Thyroid gland (tissue), 4 donors: ENCODE results near the gene ZNF525.

ENCODE experiments used
- CTCF ChIP-seq, 6 experiments: fragments of 200-600 bp in 3 of 6; fragments of 450-650 bp in 3 of 6; sonication (generic) in 3 of 6; IDR thresholded peaks; one replicate each; pipeline ENCODE4 v1.5.1; 2016 to 2019; ENCODE audit warnings: antibody characterized with exemption in 6 of 6, mild to moderate bottlenecking in 2 of 6, inconsistent platforms in 1 of 6, moderate library complexity in 1 of 6
- POLR2A ChIP-seq, 2 donors: fragments of 450-650 bp; IDR thresholded peaks; one replicate each; pipeline ENCODE4 v1.6.1; 2017; ENCODE audit warnings: antibody characterized with exemption in 2 of 2, mild to moderate bottlenecking in 2 of 2, moderate library complexity in 1 of 2

DNA sequence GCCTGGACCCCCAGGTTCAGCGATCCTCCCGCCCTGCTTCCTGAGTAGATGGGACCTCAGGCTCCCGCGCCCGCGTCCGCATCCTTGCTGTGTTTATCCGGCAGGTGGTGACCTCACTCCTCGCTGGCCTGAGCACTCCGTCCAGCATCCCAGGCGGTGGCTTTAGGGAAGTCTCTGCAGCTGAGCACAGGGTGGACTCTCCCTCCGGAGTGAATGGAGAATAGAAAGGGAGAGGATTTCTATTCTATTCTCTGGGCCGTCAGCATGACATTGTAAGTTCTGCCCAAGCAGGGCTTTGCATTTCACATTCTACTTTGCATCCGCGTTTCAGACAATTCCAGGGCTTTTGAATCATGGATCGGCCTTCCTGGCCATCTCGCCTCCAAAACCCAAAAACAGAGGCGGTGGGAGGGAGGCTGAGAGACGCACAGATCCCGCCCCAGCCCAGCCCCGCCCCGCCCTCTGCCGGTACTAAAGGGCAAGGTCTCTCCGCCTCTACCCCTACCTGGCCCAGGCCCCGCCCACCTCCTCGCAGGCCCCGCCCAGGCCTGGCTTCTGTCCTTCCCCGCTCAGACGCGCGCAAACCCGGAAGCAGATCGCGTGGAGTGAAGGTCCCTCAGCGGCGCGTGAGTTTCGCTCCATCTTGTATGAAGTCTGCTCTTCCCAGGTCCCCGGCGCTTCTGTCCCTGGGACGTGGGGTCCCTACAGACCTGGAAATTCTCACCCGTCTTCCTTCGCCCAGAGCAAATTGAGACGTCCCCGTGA, at the start of gene ZNF525:
- TF ChIP-seq CTCF (IDR thresholded peaks at IDR 0.05) (peak in 3 of 6 experiments; percentile 1 to 33 (median 9)), POLR2A (IDR thresholded peaks at IDR 0.05) (peak in 1 of 2 donors; percentile 63)
